Subcutaneous abdominal adipose tissue (tissue), 5 donors: ENCODE data around the gene NOL11.

Source experiments
- H3K27ac ChIP-seq: one replicate; pipeline ENCODE4 v1.7.0; 2013; ENCODE audit warnings: low read depth, mild to moderate bottlenecking, inconsistent platforms, low read length, moderate library complexity
- H3K27me3 ChIP-seq, 5 donors: one replicate each; pipeline ENCODE4 v1.7.0; 2013; ENCODE audit warnings: low read length in 5 of 5, inconsistent platforms in 1 of 5; ENCODE audit not compliant: control insufficient read depth in 5 of 5, insufficient read depth in 4 of 5
- H3K36me3 ChIP-seq, 5 donors: one replicate each; pipeline ENCODE4 v1.7.0; 2013; ENCODE audit warnings: low read length in 5 of 5; ENCODE audit not compliant: control insufficient read depth in 5 of 5, insufficient read depth in 5 of 5
- H3K4me1 ChIP-seq, 5 donors: one replicate each; pipeline ENCODE4 v1.7.0; 2013; ENCODE audit warnings: low read length in 5 of 5, mild to moderate bottlenecking in 3 of 5, moderate library complexity in 1 of 5; ENCODE audit not compliant: control insufficient read depth in 5 of 5, insufficient read depth in 5 of 5
- H3K4me3 ChIP-seq, 5 donors: one replicate each; pipeline ENCODE4 v1.7.0; 2013; ENCODE audit warnings: low read length in 5 of 5, low read depth in 1 of 5
- H3K9ac ChIP-seq, 5 donors: one replicate each; pipeline ENCODE4 v1.7.0; 2013; ENCODE audit warnings: low read length in 5 of 5, mild to moderate bottlenecking in 4 of 5, moderate library complexity in 3 of 5
- H3K9me3 ChIP-seq, 5 donors: one replicate each; pipeline ENCODE4 v1.7.0; 2013; ENCODE audit warnings: low read length in 5 of 5; ENCODE audit not compliant: control insufficient read depth in 5 of 5
- donor health status: healthy.
- donor health status: healthy.
- donor health status: healthy.
- donor health status: healthy.
- donor health status: healthy.

NOL11 gene

DNA sequence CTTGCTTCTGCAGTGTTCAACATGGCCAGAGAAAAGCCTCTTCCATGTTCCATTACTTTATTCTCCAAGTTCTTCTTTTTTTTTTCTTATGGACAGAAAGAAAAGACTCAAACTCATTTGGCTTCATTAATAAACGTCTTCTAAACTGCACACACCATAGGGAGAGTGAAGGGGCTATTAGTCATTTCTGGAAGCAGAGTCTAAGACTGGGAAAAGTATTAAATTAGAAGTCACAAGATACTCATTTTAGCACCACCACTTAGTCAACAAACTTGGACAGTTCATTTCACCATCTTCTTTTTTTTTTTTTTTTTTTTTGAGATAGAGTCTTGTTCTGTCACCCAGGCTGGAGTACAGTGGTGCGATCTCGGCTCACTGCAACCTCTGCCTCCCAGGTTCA lies 52.8 kb downstream of the NOL11 start:
- no peak overlapping the region for H3K27ac ChIP-seq
- no peaks in the 10 kb centered on the region for H3K36me3 ChIP-seq
- no peak overlapping the region for H3K9ac ChIP-seq
- H3K4me1 ChIP-seq = no peaks in the 10 kb centered on the region
- no peaks in the 10 kb centered on the region for H3K9me3 ChIP-seq
- H3K4me3 ChIP-seq = no peak overlapping the region
- no peaks in the 10 kb centered on the region for H3K27me3 ChIP-seq

DNA sequence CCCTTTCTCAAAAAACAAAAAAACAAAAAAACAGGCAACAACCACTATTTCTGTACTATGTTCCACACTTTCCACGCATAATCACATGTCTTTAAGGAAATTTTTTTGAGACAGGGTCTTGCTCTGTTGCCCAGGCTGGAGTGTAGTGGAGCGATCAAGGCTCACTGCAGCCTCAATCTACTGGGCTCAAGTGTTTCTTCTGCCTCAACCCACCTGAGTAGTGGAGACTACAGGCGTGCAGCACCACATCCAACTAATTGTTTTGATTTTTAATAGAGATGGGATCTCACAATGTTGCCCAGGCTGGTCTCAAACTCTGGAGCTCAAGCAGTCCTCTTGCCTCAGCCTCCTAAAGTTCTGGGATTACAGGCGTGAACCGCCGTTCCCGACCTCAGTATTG lies 54.9 kb downstream of the NOL11 start:
- Histone ChIP-seq H3K4me3 (no peak overlapping the region), H3K9me3 (no peaks in the 10 kb centered on the region), H3K27me3 (no peaks in the 10 kb centered on the region), H3K9ac (no peak overlapping the region), H3K36me3 (no peaks in the 10 kb centered on the region), H3K4me1 (no peaks in the 10 kb centered on the region), H3K27ac (no peak overlapping the region)

DNA sequence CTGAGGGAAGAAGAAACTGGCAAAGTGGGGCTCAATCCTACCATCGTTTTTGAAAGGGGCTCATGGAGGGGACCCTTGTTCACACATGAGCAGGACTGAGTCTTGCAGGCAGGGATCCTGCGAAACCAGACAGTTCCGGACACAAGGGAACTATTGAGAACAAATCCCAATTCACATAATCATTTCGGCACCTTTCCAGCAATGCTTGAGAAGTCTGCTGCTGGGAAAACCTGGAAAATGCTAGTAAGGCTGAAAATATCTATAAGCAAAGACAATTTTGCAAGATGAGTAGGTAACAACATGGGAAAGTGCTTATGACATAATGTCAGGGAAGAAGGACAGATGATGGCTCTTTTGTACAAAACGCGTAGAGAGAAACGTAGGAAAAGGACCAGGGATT lies 55.5 kb downstream of the NOL11 start:
- Histone ChIP-seq H3K36me3 (no peaks in the 10 kb centered on the region), H3K9me3 (no peaks in the 10 kb centered on the region), H3K27ac (no peak overlapping the region), H3K4me1 (no peaks in the 10 kb centered on the region), H3K27me3 (no peaks in the 10 kb centered on the region), H3K4me3 (no peak overlapping the region), H3K9ac (no peak overlapping the region)

DNA sequence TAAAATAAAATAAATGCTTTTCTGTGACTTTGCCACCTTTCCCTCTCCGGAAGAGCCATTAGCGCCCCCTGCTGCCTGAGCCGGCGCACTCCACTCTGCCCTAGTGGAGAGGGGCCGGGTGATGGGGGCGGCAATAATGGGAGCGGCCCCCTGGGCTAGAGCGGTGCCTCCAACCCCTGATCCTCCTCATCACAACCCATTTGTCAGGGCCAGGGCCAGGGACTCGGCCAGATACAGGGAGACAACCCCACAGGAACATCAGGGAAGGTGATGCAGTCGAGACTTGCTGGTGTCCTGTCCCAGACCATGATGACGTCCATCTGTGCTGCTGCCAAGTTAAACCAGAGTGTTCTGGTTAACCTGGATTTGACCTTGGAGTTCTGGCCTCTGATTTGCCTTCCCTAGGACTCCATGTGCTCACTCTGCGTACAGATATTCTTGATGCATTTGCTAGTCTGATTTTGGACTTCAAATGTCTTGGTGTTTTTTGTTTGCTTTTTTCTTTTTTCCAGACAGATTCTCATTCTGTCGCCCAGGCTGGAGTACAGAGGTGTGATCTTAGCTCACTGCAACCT lies 61.4 kb downstream of the NOL11 start:
- Histone ChIP-seq H3K27me3 (no peaks in the 10 kb centered on the region), H3K9ac (no peak overlapping the region), H3K4me3 (peak overlapping the region in 1 of 5 donors; percentile 46), H3K36me3 (no peaks in the 10 kb centered on the region), H3K4me1 (peaks cover 0 to 6% (median 5%) of the 10 kb centered on the region in 5 donors), H3K27ac (no peak overlapping the region), H3K9me3 (no peaks in the 10 kb centered on the region)

DNA sequence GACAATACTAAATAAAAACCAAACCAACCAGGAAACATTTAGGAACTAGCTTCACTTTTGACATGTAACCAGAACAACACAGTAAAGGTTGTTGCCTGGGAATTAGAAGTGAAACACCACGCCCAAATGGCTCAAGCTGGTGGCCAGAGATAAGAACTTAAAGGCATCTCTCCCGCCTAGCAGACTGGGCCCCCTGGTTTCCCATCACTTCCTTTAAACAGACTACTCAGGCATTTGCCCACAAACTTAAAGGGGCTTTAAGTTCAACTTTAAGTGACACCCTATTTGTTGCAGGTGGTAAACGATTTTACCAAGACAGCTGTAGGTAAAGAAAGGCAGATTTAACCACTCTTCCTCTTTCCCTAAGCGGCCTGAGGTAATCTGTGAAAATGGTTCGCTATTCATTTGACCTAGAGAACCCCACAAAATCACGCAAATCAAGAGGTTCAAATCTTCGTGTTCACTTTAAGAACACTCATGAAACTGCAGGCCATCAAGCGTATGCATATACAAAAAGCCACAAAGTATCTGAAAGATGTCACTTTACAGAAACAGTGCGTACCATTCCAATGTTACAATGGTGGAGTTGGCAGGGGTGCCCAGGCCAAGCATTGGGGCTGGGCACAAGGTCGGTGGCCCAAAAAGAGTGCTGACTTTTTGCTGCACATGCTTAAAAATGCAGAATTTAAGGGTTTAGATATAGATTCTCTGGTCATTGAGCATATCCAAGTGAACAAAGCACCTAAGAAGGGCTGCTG lies 66.8 kb downstream of the NOL11 start:
- Histone ChIP-seq H3K4me1 (no peaks in the 10 kb centered on the region), H3K36me3 (no peaks in the 10 kb centered on the region), H3K9me3 (peaks cover 0 to 4% (median 0%) of the 10 kb centered on the region in 5 donors), H3K27me3 (no peaks in the 10 kb centered on the region), H3K27ac (no peak overlapping the region), H3K9ac (no peak overlapping the region), H3K4me3 (no peak overlapping the region)

DNA sequence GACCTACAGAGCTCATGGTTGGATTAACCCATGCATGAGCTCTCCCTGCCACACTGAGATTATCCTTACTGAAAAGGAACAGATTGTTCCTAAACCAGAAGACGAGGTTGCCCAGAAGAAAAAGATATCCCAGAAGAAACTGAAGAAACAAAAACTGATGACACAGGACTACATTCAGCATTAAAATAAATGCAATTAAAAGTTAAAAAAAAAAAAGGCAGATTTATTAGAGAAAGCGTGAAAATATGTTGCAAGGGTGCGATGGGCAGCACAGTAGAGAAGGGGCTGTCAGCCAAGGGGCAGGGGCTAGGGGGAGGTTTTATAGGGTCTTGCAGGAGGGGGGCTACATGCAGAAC lies 67.4 kb downstream of the NOL11 start:
- H3K36me3 ChIP-seq = no peaks in the 10 kb centered on the region
- no peak overlapping the region for H3K4me3 ChIP-seq
- H3K27me3 ChIP-seq = no peaks in the 10 kb centered on the region
- H3K9me3 ChIP-seq = peaks cover 0 to 4% (median 0%) of the 10 kb centered on the region in 5 donors
- H3K27ac ChIP-seq = no peak overlapping the region
- H3K4me1 ChIP-seq = no peaks in the 10 kb centered on the region
- H3K9ac ChIP-seq = no peak overlapping the region

DNA sequence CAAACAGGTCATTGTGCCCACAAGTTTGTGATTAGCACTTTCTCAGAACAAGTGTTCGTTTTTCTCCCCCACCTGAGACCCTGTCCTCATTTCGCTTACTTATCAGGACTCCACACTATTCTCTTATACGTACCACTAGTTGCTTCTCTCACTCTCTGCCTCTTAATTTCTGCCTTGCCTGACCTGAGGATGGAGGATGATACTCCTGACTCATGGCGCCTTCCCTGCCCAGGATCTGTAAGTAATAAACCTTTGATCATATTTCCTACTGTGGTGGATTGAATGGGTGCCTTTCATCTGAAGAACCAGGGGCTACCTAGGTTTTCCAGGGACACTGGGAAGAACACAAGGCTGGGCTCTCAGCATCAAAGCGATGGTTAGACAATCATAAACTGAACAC lies 67.8 kb downstream of the NOL11 start:
- Histone ChIP-seq H3K27me3 (no peaks in the 10 kb centered on the region), H3K27ac (no peak overlapping the region), H3K36me3 (no peaks in the 10 kb centered on the region), H3K4me3 (no peak overlapping the region), H3K9ac (no peak overlapping the region), H3K9me3 (peaks cover 0 to 4% (median 0%) of the 10 kb centered on the region in 5 donors), H3K4me1 (no peaks in the 10 kb centered on the region)
